Adrenal gland (tissue), 12 donors: ENCODE measurements around the gene EZH1. TPM values are rescaled to one million over a fixed set of nuclear protein-coding genes. Genes with fewer than 3 reads are reported as not detected.

Experiments
- DNase-seq, 7 donors: peaks; one replicate each; pipeline ENCODE4 v3.0.0-alpha.2; 2019 to 2020
- H3K27ac ChIP-seq, 5 donors: fragments of 200-600 bp; sonication (generic) in 4 of 5; 1 replicate in 3 of 5; 2 replicates in 2 of 5; pipeline versions ENCODE4 v1.5.1 to v1.8.0; 2016 to 2020; ENCODE audit warnings: mild to moderate bottlenecking in 1 of 5
- H3K27me3 ChIP-seq: fragments of 200-600 bp; 2 replicates; pipeline ENCODE4 v1.8.0; 2021
- H3K36me3 ChIP-seq, 2 donors: fragments of 200-600 bp; replicated peaks in 1 of 2; 1 replicate in 1 of 2; 2 replicates in 1 of 2; pipeline versions ENCODE4 v1.5.1 to v1.8.0; 2018 to 2022
- H3K4me1 ChIP-seq, 2 donors: fragments of 200-600 bp; replicated peaks in 1 of 2; 1 replicate in 1 of 2; 2 replicates in 1 of 2; pipeline versions ENCODE4 v1.5.1 to v1.8.0; 2018 to 2021
- H3K4me3 ChIP-seq, 4 donors: fragments of 200-600 bp; sonication (generic) in 3 of 4; one replicate each; pipeline ENCODE4 v1.5.1; 2016 to 2018
- H3K9me3 ChIP-seq, 3 donors: fragments of 200-600 bp; sonication (generic) in 1 of 3; replicated peaks in 1 of 3; 1 replicate in 2 of 3; 2 replicates in 1 of 3; pipeline versions ENCODE4 v1.5.1 to v1.8.0; 2016 to 2021
- CTCF ChIP-seq, 6 experiments: fragments of 450-650 bp in 4 of 6; fragments of 200-600 bp in 2 of 6; sonication (generic) in 1 of 6; IDR thresholded peaks; 1 replicate in 5 of 6; 2 replicates in 1 of 6; pipeline versions ENCODE4 v1.5.1 to v1.8.0; 2016 to 2021; ENCODE audit warnings: antibody characterized with exemption in 6 of 6, mild to moderate bottlenecking in 2 of 6, moderate library complexity in 1 of 6
- POLR2A ChIP-seq, 2 donors: fragments of 450-650 bp; IDR thresholded peaks; one replicate each; pipeline ENCODE4 v1.6.1; 2017; ENCODE audit warnings: antibody characterized with exemption in 2 of 2, mild to moderate bottlenecking in 2 of 2, moderate library complexity in 1 of 2
- WGBS, 4 donors: extraction: QIAGEN DNeasy Blood & Tissue Kit in 2 of 4; methylation state at CpG; one replicate each; pipeline versions ENCODE4 v1.1.5 to v1.1.7; 2013 to 2017; 5-methylcytosine and 5-hydroxymethylcytosine counted together
- intact Hi-C, 2 donors: fragments of 100-400 bp; cut with DNase I; formaldehyde crosslinking; loops; one replicate each; pipeline versions ENCODE4 v1.14.1 to v1.15.0; 2022 to 2023
- polyA plus RNA-seq, 3 donors: library from polyadenylated mRNA; stranded (reverse); fragments of 200-250 nt in 2 of 3; fragments of 350-450 nt in 1 of 3; fragmentation: Illumina TruSeq in 1 of 3; extraction: RNeasy Lipid Tissue Mini Kit (QIAGEN cat#74804) in 1 of 3; gene quantifications; one replicate each; pipeline ENCODE4 v1.2.3, GENCODE V29; 2013 to 2014
- total RNA-seq, 9 donors: library from RNA; depleted of rRNA in 4 of 9; stranded (reverse); fragments of >200 nt in 4 of 9; fragments of 120-200 nt in 1 of 9; fragmentation: NEBNext Ultra II Directional in 1 of 9; extraction: Animal tissue kit (Norgen Biotek cat#: 25700) in 1 of 9; gene quantifications; one replicate each; pipeline versions ENCODE4 v1.1.0 to v1.2.4, GENCODE V29; 2013 to 2023
- donor health status: healthy with polysubstance abuse.
- donor health status: Bipolar disorder and iron deficiency.
- donor health status: DM: yes; HTN: yes; CAD: no.
- donor health status: DM: no; HTN: no; CAD: no.
- donor health status: DM: no; HTN: no; CAD: no.
- donor health status: DM: yes; HTN: yes; CAD: no.

The EZH1 gene
- total and polyA plus RNA-seq, 12 donors = 17.6 to 49.1 (median 29.5) TPM

DNA sequence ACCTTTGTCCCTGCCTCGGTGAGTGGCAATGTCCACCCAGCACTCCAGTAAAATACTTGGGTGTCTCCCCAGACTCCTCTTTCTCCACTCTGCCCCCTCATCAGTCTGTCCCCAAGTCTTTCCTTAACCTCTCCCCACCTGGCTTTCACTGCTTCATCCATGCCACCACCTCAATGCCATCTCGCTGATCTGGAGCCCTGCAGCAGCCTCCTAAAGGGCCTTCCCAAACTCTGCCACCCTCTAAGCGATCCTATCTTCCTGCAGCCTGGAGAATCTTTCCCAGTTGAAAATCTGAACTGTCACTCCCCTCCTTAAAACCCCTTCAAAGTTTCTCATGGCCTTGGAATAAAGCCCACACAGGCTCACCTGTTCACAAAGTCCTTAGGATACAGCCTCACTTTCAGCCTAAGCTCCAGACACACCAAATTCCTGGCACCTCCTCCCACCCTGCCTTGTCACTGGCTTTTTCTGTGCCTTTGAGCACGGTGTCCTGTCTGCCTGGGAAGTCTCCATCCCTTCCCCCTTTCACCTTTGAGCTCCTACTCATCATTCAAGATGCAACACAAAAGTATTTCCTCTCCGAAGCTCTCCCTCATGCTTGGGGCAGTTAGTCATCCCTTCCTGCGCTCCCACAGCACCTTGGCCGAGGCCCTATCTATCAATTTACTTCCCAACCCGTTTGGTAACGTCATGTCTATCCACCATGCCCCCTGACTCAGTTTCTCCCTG, 38.4 kb upstream of the EZH1 start:
- H3K9me3 ChIP-seq = no peaks in the 10 kb centered on the region
- WGBS, 4 donors = 19 to 38% (median 20%) methylated on average over 9 of the region's 9 CpGs
- peaks cover 0 to 16% of the 10 kb centered on the region in 2 donors for H3K4me1 ChIP-seq
- no peak overlapping the region for H3K27ac ChIP-seq
- no peak for DNase-seq
- H3K4me3 ChIP-seq = no peak overlapping the region
- peaks cover 59% of the 10 kb centered on the region for H3K27me3 ChIP-seq
- H3K36me3 ChIP-seq = peaks cover 0 to 16% of the 10 kb centered on the region in 2 donors
- TF ChIP-seq CTCF (IDR thresholded peaks at IDR 0.05) (no peak), POLR2A (IDR thresholded peaks at IDR 0.05) (no peak)
- intact Hi-C loops = no loop called here

GRCh38 chr17:42782166-42783061, 37.6 kb upstream of the EZH1 start:
- Histone ChIP-seq H3K4me1 (peaks cover 0 to 16% of the 10 kb centered on the region in 2 donors), H3K27me3 (peaks cover 59% of the 10 kb centered on the region)

GRCh38 chr17:42781639-42782165, 36.9 kb upstream of the EZH1 start:
- DNase-seq = no peak
- H3K9me3 ChIP-seq = no peaks in the 10 kb centered on the region
- WGBS, 4 donors = 22 to 45% (median 34%) methylated on average over 6 to 10 of the region's 10 CpGs
- TF ChIP-seq CTCF (IDR thresholded peaks at IDR 0.05) (no peak), POLR2A (IDR thresholded peaks at IDR 0.05) (no peak)
- intact Hi-C loops = no loop called here
- H3K4me3 ChIP-seq = no peak overlapping the region
- peaks cover 0 to 16% of the 10 kb centered on the region in 2 donors for H3K4me1 ChIP-seq
- H3K36me3 ChIP-seq = peaks cover 0 to 31% of the 10 kb centered on the region in 2 donors
- no peak overlapping the region for H3K27ac ChIP-seq
- H3K27me3 ChIP-seq = peaks cover 55% of the 10 kb centered on the region

More at GRCh38 chr17:42782166-42783061, 37.6 kb upstream of the EZH1 start:
- H3K4me3 ChIP-seq = no peak overlapping the region
- H3K36me3 ChIP-seq = peaks cover 0 to 24% of the 10 kb centered on the region in 2 donors
- no peak for TF ChIP-seq POLR2A (IDR thresholded peaks at IDR 0.05)
- TF ChIP-seq CTCF (IDR thresholded peaks at IDR 0.05) = no peak
- no peak overlapping the region for H3K27ac ChIP-seq
- intact Hi-C loops = no loop called here
- DNase-seq = no peak
- 18 to 35% (median 22%) methylated on average over 20 to 29 of the region's 29 CpGs for WGBS, 4 donors
- H3K9me3 ChIP-seq = no peaks in the 10 kb centered on the region
